OCI-LY3 (cell line): ENCODE measurements around the gene PPFIA2.
A peak's percentile ranks its signal among the peaks of the same experiment; 100 is the strongest.

ENCODE experiments used
- H2AFZ ChIP-seq: fragments of 200-600, 300-600 bp; shearing (Covaris generic); 2 replicates; pipeline ENCODE4 v1.6.0; 2014; ENCODE audit warnings: antibody characterized with exemption, low read depth, low read length
- H3K27ac ChIP-seq: fragments of 200-600, 300-600 bp; sonication (generic); 2 replicates; pipeline ENCODE4 v1.5.1; 2014; ENCODE audit warnings: mild to moderate bottlenecking, low read length, moderate library complexity, mixed read lengths
- H3K27me3 ChIP-seq: fragments of 200-600, 300-600 bp; sonication (generic); 2 replicates; pipeline ENCODE4 v1.6.1; 2014; ENCODE audit warnings: low read depth, low read length, mixed read lengths
- H3K36me3 ChIP-seq: fragments of 200-600, 300-600 bp; sonication (generic); replicated peaks from 2 replicates; pipeline ENCODE3; 2014; ENCODE audit warnings: low read depth, low read length, mixed read lengths
- H3K4me1 ChIP-seq: fragments of 300-600, 200-600 bp; sonication (generic); 2 replicates; pipeline ENCODE4 v1.6.1; 2014; ENCODE audit warnings: low read length, mixed read lengths
- H3K4me2 ChIP-seq: fragments of 200-600, 300-600 bp; sonication (generic); 2 replicates; pipeline ENCODE4 v1.6.1; 2014; ENCODE audit warnings: low read length, mixed read lengths
- H3K4me3 ChIP-seq: fragments of 300-600, 200-600 bp; sonication (generic); 2 replicates; pipeline ENCODE4 v1.5.1; 2014; ENCODE audit warnings: antibody characterized with exemption, mild to moderate bottlenecking, low read length, moderate library complexity
- H3K79me2 ChIP-seq: fragments of 300-600, 200-600 bp; shearing (Covaris generic); 2 replicates; pipeline ENCODE4 v1.6.1; 2014; ENCODE audit warnings: mild to moderate bottlenecking, low read length, mixed read lengths
- H3K9ac ChIP-seq: fragments of 300-600, 200-600 bp; shearing (Covaris generic); 2 replicates; pipeline ENCODE4 v1.6.0; 2014; ENCODE audit warnings: mild to moderate bottlenecking, low read length, moderate library complexity
- H3K9me3 ChIP-seq: fragments of 200-600, 300-600 bp; shearing (Covaris generic); 2 replicates; pipeline ENCODE4 v1.6.1; 2014; ENCODE audit warnings: low read length, mixed read lengths; ENCODE audit not compliant: insufficient read depth
- H4K20me1 ChIP-seq: fragments of 200-600, 300-600 bp; sonication (generic); 2 replicates; pipeline ENCODE4 v1.6.1; 2016; ENCODE audit warnings: low read length, mixed read lengths; ENCODE audit not compliant: insufficient read depth
- CTCF ChIP-seq: fragments of 200-600, 300-600 bp; sonication (generic); IDR thresholded peaks from 2 replicates; pipeline ENCODE4 v1.5.1; 2014; ENCODE audit warnings: antibody characterized with exemption, low read length, low read depth
- EZH2phosphoT487 ChIP-seq: fragments of 200-600 bp; shearing (Covaris generic); IDR thresholded peaks from 2 replicates; pipeline ENCODE4 v1.6.1; 2018; ENCODE audit warnings: antibody characterized with exemption, mixed run types, low read depth

PPFIA2 gene

GRCh38 chr12:81359736-81360135 lies 399.4 kb downstream of the PPFIA2 start:
- Histone ChIP-seq H3K36me3 (no peaks in the 10 kb centered on the region), H3K4me3 (no peak overlapping the region), H3K4me1 (no peaks in the 10 kb centered on the region), H2AFZ (no peak overlapping the region), H3K4me2 (no peak overlapping the region), H3K27me3 (no peaks in the 10 kb centered on the region), H3K79me2 (no peaks in the 10 kb centered on the region), H3K27ac (no peak overlapping the region), H3K9me3 (no peaks in the 10 kb centered on the region), H4K20me1 (no peaks in the 10 kb centered on the region), H3K9ac (no peak overlapping the region)
- TF ChIP-seq EZH2phosphoT487, result no peak
- TF ChIP-seq CTCF, result no peak

DNA sequence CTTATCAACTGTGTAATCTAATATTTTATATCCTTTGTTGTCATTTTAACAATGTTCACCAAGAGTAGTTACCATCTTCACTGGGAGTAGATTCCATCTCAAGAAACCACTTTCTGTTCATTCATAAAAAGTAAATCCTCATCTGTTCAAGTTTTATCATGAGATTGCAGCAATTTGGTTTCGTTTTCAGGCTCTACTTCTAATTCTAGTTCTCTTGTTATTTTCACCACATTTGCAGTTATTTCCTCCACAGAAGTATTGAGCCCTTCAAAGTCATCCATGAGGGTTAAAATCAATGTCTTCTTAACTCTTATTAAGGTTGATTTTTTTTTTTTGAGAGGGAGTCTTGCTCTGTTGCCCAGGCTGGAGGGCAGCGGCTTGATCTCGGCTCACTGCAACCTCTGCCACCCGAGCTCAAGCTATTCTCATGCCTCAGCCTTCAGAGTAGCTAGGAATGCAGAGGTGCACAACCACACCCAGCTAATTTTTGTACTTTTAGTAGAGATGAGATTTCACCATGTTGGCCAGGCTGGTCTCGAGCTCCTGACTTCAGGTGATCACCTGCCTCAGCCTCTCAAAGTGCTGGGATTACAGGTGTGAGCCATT lies 404.7 kb downstream of the PPFIA2 start:
- Histone ChIP-seq H2AFZ (no peak overlapping the region), H3K4me3 (no peak overlapping the region), H3K36me3 (no peaks in the 10 kb centered on the region), H3K9me3 (no peaks in the 10 kb centered on the region), H3K4me2 (peak overlapping the region; percentile 35), H4K20me1 (no peaks in the 10 kb centered on the region), H3K9ac (no peak overlapping the region), H3K27ac (no peak overlapping the region), H3K27me3 (no peaks in the 10 kb centered on the region), H3K4me1 (0 out of 2 replicates have a peak, but pooled peaks cover 3% of the 10 kb centered on the region), H3K79me2 (no peaks in the 10 kb centered on the region)
- TF ChIP-seq CTCF (no peak), EZH2phosphoT487 (no peak)

GRCh38 chr12:81350309-81350708 lies 408.8 kb downstream of the PPFIA2 start:
- Histone ChIP-seq H4K20me1 (no peaks in the 10 kb centered on the region), H3K4me1 (0 out of 2 replicates have a peak, but pooled peaks cover 3% of the 10 kb centered on the region)
- TF ChIP-seq CTCF, result no peak
- TF ChIP-seq EZH2phosphoT487, result no peak

DNA sequence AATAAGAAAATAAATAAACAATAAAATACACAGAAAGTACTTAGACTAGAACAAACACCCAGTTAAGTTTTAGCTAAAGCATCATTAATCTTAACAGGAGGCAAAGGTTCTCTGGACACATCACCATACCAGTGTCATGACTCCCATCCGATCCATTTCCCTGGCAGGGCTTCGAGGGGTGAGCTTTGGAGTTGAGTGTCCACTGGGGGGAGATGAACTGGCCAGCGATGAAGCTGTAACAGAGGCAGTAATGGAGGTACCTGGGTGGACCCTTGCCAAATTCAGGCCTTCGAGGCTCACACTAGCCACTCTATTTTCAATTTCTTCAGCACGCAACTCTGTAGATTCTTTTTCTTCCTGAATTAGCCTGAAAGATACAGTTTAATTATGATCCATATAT lies 411.7 kb downstream of the PPFIA2 start:
- H4K20me1 ChIP-seq, result no peaks in the 10 kb centered on the region
- H3K4me3 ChIP-seq, result no peak overlapping the region
- no peak overlapping the region for H3K27ac ChIP-seq
- H3K79me2 ChIP-seq, result no peaks in the 10 kb centered on the region
- H3K36me3 ChIP-seq, result no peaks in the 10 kb centered on the region
- no peaks in the 10 kb centered on the region for H3K9me3 ChIP-seq
- H3K9ac ChIP-seq, result no peak overlapping the region
- H3K4me1 ChIP-seq, result no peaks in the 10 kb centered on the region
- TF ChIP-seq CTCF (no peak), EZH2phosphoT487 (no peak)
- H3K27me3 ChIP-seq, result no peaks in the 10 kb centered on the region
- no peak overlapping the region for H2AFZ ChIP-seq
- no peak overlapping the region for H3K4me2 ChIP-seq

More at GRCh38 chr12:81350309-81350708, 408.8 kb downstream of the PPFIA2 start:
- Histone ChIP-seq H3K4me2 (no peak overlapping the region), H3K9me3 (no peaks in the 10 kb centered on the region), H3K4me3 (no peak overlapping the region), H3K79me2 (no peaks in the 10 kb centered on the region), H2AFZ (no peak overlapping the region), H3K27me3 (no peaks in the 10 kb centered on the region), H3K36me3 (no peaks in the 10 kb centered on the region), H3K9ac (no peak overlapping the region), H3K27ac (no peak overlapping the region)
